Endothelial cell (in vitro differentiated cells): Measurements from ENCODE around the gene NPTX2. TPM values are rescaled to one million over a fixed set of nuclear protein-coding genes. Genes with fewer than 3 reads are reported as not detected.

Experiments used
- DNase-seq: peaks from one replicate; pipeline ENCODE4 v3.0.0; 2021; ENCODE audit warnings: low spot score
- H3K27ac Mint-ChIP-seq: one replicate; pipeline ENCODE4 v1.8.0; 2021; ENCODE audit warnings: mixed read lengths, inconsistent platforms; ENCODE audit not compliant: unreplicated experiment
- H3K27me3 Mint-ChIP-seq: one replicate; pipeline ENCODE4 v1.8.0; 2021; ENCODE audit warnings: mild to moderate bottlenecking, moderate library complexity, mixed read lengths, inconsistent platforms; ENCODE audit not compliant: unreplicated experiment
- H3K36me3 Mint-ChIP-seq: one replicate; pipeline ENCODE4 v1.8.0; 2021; ENCODE audit warnings: mild to moderate bottlenecking, low read depth, mixed read lengths, inconsistent platforms; ENCODE audit not compliant: unreplicated experiment
- H3K4me1 Mint-ChIP-seq: one replicate; pipeline ENCODE4 v1.8.0; 2021; ENCODE audit warnings: mild to moderate bottlenecking, mixed read lengths, inconsistent platforms; ENCODE audit not compliant: unreplicated experiment
- H3K4me3 Mint-ChIP-seq: one replicate; pipeline ENCODE4 v1.8.0; 2021; ENCODE audit warnings: mild to moderate bottlenecking, mixed read lengths, inconsistent platforms; ENCODE audit not compliant: unreplicated experiment
- H3K9me3 Mint-ChIP-seq: one replicate; pipeline ENCODE4 v1.8.0; 2021; ENCODE audit warnings: mixed read lengths, inconsistent platforms; ENCODE audit not compliant: unreplicated experiment
- total RNA-seq: library from RNA; stranded (reverse); fragmentation: NEBNext Ultra II Directional; extraction: Animal tissue kit (Norgen Biotek cat#: 25700); gene quantifications from one replicate; pipeline ENCODE4 v1.2.1, GENCODE V29; 2021; ENCODE audit not compliant: unreplicated experiment
- TF ChIP-seq, protein P1 (sequence below): fragments of 200-600 bp; sonication (generic); IDR thresholded peaks from one replicate; pipeline ENCODE4 v1.5.0; 2021; ENCODE audit warnings: antibody characterized with exemption; ENCODE audit not compliant: unreplicated experiment

NPTX2 gene
- total RNA-seq, 1 donor from 2014 or later = 0.44 TPM

GRCh38 chr7:98669329-98670000 lies 52.4 kb downstream of the NPTX2 start:
- DNase-seq = no peak
- Mint-ChIP-seq H3K4me1 (no peaks in the 10 kb centered on the region), H3K27ac (no peak overlapping the region), H3K9me3 (no peaks in the 10 kb centered on the region), H3K27me3 (peaks cover 8% of the 10 kb centered on the region), H3K36me3 (no peaks in the 10 kb centered on the region), H3K4me3 (no peak overlapping the region)
- TF ChIP-seq, protein P1, sequence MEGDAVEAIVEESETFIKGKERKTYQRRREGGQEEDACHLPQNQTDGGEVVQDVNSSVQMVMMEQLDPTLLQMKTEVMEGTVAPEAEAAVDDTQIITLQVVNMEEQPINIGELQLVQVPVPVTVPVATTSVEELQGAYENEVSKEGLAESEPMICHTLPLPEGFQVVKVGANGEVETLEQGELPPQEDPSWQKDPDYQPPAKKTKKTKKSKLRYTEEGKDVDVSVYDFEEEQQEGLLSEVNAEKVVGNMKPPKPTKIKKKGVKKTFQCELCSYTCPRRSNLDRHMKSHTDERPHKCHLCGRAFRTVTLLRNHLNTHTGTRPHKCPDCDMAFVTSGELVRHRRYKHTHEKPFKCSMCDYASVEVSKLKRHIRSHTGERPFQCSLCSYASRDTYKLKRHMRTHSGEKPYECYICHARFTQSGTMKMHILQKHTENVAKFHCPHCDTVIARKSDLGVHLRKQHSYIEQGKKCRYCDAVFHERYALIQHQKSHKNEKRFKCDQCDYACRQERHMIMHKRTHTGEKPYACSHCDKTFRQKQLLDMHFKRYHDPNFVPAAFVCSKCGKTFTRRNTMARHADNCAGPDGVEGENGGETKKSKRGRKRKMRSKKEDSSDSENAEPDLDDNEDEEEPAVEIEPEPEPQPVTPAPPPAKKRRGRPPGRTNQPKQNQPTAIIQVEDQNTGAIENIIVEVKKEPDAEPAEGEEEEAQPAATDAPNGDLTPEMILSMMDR = no peak

DNA sequence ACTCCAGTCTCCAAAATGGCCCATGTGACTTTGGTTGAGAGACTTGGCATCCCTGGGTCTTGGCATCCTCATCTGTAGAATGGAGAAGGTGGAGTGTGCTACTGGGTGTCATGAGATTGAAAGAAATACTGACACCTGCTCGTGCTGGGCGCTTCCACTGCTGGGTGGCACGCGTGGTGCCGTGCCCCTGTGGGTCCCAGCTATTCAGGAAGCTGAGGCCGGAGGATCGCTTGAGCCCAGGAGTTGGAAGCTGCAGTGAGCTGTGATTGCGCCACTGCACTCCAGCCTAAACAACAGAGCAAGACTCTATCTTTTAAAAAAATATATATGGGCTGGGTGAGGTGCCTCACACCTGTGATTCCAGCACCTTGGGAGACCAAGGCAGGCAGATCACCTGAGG lies 53.1 kb downstream of the NPTX2 start:
- peaks cover 8% of the 10 kb centered on the region for H3K27me3 Mint-ChIP-seq
- TF ChIP-seq, protein P1 = no peak
- H3K27ac Mint-ChIP-seq = no peak overlapping the region
- H3K4me3 Mint-ChIP-seq = no peak overlapping the region
- no peak for DNase-seq
- no peaks in the 10 kb centered on the region for H3K36me3 Mint-ChIP-seq
- no peaks in the 10 kb centered on the region for H3K4me1 Mint-ChIP-seq
- peaks cover under 1% of the 10 kb centered on the region for H3K9me3 Mint-ChIP-seq

DNA sequence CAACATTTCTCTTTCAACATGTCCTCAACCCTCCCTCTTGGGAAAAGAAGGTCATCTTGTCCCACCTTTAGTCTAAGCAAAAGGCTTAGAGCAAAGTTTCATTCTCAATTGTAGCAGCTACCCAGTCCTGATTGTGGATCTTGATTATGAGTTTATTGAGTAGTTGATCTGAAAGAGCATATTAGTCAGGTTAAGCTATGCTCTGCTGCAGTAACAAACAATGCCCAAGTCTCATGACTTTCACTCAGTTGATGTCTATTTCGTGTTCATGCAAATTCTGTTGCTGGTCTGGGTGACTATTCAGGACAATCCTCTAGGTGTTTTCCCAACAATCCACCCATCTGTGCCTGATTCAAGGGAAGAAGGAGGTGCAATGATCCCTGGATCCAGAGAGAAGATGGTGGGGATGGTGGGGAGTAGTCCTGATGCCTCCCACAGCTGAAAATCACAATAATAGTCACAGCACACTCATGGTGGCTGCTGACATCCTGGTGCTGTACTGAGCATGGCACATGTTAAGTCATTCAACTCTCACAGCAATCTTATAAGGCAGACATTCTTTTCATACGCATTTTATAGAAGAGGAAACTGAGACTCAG lies 54.7 kb downstream of the NPTX2 start:
- TF ChIP-seq, protein P1 = no peak
- peaks cover 3% of the 10 kb centered on the region for H3K9me3 Mint-ChIP-seq
- no peak overlapping the region for H3K4me3 Mint-ChIP-seq
- peaks cover 8% of the 10 kb centered on the region for H3K27me3 Mint-ChIP-seq
- no peaks in the 10 kb centered on the region for H3K36me3 Mint-ChIP-seq
- no peak for DNase-seq
- no peak overlapping the region for H3K27ac Mint-ChIP-seq
- no peaks in the 10 kb centered on the region for H3K4me1 Mint-ChIP-seq

DNA sequence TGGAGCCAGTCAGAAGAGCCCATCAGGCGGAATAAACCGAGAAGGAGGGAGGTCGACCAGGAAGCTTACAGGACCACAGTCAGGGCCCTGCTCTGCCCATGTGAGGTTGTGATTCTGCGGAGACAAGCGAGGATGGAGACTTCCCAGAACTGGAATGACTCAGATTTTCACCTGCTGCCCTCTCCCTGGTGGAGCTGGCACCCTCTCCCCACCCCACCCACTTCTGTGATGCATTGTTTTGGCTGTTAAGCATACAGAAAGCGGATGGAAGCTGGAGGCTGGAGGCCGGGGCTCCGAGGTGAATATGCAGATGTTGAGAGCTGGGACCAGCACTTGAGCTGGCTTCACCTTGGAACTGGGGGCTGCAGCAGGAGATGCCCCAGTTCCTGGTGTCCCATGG lies 57.4 kb downstream of the NPTX2 start:
- DNase-seq = no peak
- Mint-ChIP-seq H3K27me3 (peaks cover 5% of the 10 kb centered on the region), H3K4me1 (no peaks in the 10 kb centered on the region), H3K27ac (no peak overlapping the region), H3K36me3 (no peaks in the 10 kb centered on the region), H3K4me3 (no peak overlapping the region), H3K9me3 (peaks cover 3% of the 10 kb centered on the region)
- TF ChIP-seq, protein P1 = no peak

GRCh38 chr7:98674881-98675280 lies 57.8 kb downstream of the NPTX2 start:
- Mint-ChIP-seq H3K27ac (no peak overlapping the region), H3K27me3 (peaks cover 5% of the 10 kb centered on the region), H3K9me3 (peaks cover 3% of the 10 kb centered on the region), H3K4me1 (no peaks in the 10 kb centered on the region), H3K36me3 (no peaks in the 10 kb centered on the region), H3K4me3 (no peak overlapping the region)
- no peak for DNase-seq
- TF ChIP-seq, protein P1 = no peak
